Measurements from ENCODE around the gene TAF12.
"Not testable (repeated sequence)": the region's sequence is repeated elsewhere in the genome, so short reads cannot be mapped to it uniquely, and the experiment has no call there.

TAF12 gene, protein sequence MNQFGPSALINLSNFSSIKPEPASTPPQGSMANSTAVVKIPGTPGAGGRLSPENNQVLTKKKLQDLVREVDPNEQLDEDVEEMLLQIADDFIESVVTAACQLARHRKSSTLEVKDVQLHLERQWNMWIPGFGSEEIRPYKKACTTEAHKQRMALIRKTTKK

DNA sequence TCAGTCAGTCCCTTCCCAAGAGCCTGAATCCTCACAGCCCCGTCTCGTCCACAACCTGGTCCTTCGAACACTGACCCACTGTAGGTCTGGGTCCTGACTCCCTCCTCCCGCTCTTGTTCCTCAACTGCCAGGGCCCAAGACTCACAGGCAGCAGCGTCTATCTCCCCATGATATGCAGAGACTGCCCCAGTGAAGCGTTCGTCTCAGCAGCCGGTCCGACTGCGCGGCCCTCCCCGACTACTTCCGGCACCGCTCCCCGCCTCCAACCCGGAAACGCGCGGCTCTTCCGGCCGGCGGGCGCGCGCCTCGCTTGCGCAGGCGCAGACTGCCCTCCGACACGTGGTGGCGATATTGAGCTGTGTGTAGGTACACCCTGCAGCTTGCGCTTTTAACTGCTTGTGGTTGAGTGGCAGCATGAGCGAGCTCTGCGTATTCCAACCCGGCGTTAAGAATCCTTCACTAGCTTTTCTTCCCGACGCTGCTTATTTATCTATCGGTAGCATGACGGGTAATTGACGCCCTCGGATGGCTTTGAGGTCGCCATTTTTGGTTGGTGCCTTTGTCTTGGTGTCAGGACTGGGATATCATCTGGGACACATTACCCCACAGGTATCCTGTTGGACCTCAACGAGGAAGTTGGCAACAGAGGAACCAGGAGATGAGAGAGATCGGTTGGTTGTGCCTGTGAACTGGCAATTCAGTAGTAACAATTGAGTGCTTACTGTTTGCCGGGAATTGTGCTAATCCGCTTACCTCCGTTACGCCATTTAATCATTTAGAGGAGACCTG, at the start of gene TAF12:
TSS of gene TAF12 (minus strand) at position 221 of the 789 bp plus-strand sequence. CDS start 20,986 bp downstream, outside the sequence.
- peak; percentile 72 to 85 (median 84) for DNase-seq

DNA sequence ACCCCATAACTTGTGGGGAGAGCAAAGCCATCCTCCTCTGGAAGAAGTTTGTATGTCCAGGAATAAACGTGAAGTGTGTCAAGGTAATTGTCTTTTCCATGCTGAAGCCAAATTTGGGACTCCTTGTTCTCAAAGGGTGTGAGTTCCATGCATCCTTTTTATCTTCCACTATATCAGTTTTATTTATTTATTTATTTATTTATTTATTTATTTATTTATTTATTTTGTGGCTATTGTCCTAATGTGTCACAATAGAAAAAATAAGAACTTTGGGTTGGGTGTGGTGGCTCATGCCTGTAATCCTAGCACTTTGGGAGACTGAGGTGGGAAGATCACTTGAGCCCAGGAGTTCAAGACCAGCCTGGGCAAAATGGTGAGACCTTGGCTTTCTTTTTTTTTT, 48.8 kb upstream of the TAF12 start:
- not testable (repeated sequence) for DNase-seq

DNA sequence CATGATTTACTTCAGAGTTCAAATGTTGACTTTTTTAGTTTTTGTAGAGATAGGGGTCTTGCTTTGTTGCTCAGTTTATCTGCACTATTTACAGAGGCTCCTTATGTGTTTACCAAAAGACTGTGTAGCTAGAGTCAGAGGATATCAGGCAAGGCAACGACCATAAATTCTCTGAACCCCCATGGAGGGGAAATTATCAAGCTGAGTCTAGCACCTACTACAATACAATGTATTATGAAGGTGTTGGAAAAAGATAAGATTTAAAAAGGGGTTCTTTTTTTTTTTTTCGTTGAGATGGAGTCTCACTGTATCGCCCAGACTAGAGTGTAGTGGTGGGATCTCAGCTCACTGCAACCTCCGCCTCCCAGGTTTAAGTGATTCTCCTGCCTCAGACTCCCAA, 42.1 kb upstream of the TAF12 start:
- DNase-seq: no peak

DNA sequence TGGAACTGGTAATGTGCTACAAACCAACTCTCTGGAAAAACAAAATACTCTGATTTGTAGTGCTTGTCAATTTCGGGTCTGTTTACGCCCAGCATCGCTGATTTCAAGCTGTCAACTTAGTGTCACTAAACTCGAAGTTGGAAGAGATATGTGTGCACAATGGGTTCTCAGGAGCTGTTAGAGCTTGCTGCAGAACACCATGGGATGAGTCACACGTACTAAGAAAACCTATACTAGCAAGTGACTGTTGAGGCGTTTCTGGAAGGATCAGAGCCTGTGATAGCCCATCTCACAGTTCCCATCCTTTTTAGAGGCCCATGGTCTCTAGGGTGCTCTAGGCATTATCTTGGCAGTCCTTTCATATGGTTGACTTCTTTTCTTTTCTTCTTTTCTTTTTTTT, 40.0 kb upstream of the TAF12 start:
- no peak for DNase-seq

DNA sequence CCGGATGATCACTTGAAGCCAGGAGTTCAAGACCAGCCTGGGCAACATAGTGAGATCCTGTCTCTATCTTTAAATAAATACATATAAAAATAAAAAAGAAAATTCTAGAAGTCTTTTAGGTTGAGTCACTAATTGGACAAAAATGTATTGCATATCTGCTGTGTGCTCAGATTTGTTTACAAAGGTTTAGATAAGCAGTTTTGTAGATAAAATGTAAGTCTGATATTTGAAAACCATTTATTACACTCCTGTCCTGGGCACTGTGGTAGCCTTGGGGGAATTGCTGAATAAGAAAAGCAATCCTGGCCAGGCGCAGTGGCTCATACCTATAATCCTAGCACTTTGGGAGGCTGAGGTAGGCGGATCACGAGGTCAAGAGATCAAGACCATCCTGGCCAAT, 37.3 kb upstream of the TAF12 start:
- DNase-seq: no peak

DNA sequence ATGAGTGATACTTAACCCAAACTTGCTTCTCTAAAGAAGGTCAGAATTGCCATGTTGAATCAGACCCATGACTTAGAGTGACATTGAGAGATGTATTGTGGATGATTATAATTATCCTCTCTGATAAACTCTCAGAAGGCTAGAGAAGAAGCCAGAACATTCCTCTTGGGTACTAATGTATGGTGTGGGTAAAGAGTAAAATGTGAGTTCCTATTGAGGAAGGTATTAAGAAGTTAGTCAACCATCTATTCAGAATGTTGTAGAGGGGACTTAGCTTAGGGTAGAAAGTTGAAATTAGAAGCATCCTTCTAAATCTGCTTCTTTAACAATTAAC, 33.0 kb upstream of the TAF12 start:
- no peak for DNase-seq

DNA sequence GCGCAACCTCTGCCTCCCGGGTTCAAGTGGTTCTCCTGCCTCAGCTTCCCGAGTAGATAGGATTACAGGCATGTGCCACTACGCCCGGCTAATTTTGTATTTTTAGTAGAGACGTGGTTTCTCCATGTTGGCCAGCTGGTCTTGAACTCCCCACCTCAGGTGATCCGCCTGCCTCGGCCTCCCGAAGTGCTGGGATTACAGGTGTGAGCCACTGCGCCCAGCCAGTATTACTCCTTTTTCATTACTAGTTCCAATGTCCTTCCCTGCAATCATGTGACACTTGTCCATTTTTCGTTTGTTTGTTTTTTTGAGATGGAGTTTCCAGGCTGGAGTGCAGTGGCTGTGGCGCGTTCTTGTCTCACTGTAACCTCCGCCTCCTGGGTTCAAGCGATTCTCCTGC, 30.1 kb upstream of the TAF12 start:
- DNase-seq: not testable (repeated sequence)

DNA sequence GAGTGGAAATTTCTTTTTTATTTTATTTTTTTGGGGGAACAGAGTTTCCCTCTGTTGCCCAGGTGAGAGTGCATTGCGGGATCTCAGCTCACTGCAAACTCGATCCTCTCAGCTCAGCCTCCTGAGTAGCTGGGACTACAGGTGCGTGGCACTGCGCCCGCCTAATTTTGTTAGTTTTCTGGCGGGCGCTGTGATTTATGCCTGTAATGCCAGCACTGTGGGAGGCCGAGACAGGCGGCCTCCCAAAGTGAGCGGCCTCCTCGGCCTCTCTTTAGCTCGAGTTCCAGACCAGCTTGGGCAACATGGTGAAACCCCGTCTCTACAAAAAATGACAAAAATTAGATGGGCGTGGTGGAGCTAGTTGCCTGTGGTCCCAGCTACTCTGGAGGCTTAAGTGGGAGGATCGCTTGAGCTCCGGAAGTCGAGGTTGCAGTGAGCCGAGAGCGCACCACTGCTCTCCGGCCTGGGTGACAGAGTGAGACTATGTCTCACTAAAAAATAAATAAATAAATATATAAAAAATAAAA, 28.4 kb upstream of the TAF12 start:
- no peak for DNase-seq

DNA sequence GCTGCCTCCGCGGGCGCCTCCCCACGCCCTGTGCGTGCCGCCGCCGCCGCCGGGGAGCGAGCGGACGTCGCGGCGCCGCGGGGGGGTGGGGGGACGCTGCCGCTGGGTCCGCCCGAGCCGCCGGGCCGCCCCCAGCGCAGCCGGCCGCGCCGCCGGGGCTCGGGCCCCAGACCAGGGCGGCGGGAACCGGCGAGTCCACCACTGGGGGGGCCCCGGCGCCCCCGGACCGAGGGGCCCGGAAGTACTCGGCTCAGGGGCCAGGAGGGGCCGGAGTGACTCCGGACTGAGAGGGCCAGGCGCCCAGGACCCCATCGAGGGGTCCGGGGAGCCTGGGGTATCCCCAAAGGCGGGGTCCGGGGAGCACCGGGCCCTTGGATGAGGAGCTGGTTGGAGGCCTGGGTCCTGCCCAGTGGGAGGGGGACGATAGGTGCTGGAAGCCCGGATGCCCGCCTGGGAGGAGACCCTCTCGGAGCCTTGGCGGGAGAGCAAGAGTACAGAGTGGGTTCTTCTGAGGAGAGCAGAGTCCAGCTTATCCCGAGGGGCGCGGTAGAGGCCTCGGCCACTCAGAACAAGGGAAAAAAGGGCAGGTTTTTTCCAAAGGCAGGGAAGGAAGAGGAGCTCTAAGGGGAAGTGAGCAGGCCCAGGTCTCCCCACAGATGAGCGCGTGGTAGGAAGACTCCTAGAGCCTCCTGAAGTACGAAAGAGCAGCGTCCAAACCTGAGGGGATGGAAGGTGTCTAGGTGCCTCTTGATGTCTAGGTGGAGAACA, 26.3 kb upstream of the TAF12 start:
- peak; percentile 45 to 80 (median 71) for DNase-seq

DNA sequence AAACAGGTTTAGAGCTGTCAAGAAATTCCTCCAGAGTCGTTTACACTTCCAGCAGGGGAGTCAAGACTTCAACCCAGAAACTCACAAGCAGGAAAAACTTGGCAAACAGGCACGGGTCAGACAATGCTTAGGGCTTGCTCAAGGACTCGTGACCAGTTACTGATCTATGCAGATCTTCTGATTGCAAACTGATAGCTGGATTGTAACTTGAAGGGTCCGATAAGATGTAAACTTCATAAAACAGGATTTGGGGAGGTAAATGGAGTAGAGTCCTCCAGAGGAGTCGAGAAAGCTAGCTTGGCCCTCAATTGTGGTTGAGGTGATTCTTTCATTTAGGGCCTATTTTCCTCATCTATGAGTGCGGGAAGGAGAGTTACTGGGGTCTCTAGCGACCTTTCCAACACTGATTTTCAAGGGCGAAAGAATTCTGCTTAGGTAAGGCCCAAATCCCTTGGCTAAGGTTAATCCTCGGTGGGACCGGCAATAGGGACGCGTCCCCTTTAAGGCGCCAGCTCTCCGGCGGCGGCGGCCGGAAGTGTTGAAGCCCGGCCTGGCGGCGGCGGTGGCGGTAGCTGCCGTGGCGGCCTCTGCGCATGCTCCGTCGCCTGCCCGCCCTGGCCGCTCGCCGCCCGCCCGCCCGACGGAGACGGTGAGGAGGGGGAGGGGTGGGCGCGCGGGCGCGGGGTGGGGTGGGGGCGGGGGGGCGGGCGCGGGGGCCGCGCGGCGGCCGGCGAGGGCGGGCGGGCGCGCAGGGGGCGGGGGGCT, 25.5 kb upstream of the TAF12 start, which contains the start of gene GMEB1:
TSS of gene GMEB1 (plus strand) at position 594 of the 765 bp plus-strand sequence. CDS start 14,829 bp downstream, outside the sequence.
- DNase-seq: peak; percentile 70 to 80 (median 76)

DNA sequence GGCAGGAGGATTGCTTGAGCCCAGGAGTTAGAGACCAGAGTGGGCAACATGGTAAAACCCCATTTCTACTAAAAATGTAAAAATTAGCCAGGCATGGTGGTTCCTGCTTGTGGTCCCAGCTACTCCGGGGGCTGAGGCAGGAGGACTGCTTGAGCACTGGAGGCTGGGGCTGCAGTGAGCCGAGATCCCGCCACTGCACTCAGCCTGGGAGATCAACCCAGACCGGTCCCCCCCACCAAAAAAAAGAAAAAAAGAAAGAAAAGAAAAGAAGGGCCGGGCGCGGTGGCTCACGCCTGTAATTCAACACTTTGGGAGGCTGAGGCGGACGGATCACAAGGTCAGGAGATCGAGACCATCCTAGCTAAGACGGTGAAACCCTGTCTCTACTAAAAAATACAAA, 23.9 kb upstream of the TAF12 start:
- DNase-seq: no peak

DNA sequence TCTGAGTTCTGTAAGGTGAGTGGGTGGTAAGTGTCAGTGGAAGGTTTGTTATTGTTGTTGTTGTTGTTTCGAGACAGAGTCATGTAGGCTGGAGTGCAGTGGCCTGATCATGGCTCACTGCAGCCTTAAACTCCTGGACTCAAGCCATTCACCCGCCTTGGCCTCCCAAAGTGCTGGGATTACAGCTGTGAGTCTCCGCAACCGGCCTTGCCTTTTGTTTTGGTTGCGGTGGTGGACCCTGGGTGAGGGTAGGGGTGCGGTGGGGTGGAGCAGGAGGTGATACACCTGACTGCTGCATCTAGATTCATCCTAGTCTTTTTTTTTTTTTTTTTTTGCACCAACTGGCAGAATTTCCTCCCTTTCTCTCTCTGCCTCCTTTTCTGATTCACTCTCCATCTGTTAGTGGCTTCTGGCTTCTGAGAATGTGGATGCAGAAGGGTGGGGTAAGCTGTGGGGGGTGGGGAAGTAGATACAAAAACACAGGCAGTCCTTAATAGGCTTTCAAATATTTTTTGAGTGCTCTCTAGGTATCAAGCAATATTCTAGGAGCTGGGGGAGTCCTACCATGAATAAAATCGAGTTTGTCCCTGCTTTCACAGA, 21.1 kb upstream of the TAF12 start:
- DNase-seq: no peak

DNA sequence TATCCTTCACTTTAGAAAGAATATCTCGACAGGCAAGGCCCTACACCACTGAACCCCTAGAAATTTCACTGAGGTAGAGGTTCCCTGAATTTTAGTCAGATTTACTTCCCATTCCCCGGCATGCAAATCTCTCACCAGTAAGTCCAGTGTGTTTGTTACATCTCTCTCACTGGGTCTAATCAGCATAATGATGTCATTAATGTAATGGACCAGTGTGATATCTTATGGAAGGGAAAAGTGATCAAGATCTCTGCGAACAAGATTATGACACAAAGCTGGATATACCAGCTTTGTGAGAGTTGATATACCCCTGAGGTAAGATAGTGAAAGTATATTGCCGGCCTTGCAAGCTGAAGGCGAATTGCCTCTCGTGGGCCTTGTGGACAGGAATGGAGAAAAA, 13.5 kb upstream of the TAF12 start:
- no peak for DNase-seq

DNA sequence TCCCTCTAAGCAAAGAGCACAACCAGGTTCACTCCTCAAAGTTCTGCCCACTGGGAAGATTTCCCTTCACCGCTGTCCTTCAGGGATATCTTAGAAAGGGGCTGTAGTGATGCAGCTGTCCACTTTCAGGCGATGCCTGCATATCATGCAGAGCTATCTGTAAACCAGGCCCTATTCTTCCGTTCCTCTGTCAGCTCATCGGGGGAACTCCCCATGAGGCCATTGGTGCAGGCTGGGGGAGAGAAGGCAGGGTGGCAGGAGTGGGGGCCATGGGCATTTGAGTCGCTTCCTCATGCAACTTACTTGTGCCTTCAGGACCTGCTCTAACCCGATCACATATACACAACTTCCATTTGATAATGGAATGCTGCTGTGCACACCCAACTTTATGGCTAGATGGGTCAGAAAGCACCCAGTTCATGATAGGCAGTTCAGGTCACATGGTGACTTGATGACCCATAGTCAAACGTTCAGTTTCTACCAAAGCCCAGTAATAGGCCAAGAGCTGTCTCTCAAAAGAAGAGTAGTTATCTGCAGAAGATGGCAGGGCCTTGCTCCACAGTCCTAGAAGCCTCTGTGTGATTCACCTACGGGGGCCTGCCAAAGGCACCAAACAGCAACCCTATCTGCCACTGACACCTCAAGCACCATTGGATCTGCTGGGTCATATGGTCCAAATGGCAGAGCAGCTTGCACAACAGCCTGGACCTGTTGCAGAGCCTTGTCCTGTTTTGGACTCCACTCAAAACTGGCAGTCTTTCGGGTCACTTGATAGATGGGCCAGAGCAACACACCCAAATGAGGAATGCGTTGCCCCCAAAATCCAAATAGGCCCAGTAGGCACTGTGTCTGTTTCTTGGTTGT, 12.8 kb upstream of the TAF12 start:
- DNase-seq: not testable (repeated sequence)

DNA sequence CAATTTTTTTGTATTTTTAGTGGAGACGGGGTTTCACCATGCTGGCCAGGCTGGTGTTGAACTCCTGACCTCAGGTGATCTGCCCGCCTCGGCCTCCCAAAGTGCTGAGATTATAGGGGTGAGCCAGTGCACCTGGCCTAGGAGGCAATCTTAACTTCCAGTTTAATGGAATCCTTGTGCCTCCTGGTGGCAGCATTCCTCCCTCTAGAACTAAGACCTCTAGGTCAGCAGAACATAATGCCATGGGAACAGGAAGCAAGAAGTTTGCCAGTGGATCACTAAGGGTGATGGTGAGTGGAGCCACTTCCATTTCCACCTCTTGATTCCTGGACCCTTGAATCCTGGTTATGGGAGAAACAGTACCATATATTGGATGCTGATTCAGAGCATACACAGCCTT, 11.0 kb upstream of the TAF12 start:
- not testable (repeated sequence) for DNase-seq

DNA sequence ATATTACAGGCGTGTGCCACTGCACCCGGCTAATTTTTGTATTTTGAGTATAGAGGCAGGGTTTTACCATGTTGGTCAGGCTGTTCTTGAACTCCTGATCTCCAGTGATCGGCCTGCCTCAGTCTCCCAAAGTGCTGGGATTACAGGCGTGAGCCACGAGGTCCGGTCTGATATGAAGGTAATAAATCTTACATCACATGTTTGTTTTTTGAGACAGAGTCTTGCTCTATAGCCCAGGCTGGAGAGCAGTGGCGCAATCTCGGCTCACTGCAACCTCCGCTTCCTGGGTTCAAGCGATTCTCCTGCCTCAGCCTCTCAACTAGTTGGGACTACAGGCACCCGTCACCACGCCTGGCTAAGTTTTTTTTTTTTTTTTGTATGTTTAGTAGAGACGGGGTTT, 10.2 kb upstream of the TAF12 start:
- not testable (repeated sequence) for DNase-seq

DNA sequence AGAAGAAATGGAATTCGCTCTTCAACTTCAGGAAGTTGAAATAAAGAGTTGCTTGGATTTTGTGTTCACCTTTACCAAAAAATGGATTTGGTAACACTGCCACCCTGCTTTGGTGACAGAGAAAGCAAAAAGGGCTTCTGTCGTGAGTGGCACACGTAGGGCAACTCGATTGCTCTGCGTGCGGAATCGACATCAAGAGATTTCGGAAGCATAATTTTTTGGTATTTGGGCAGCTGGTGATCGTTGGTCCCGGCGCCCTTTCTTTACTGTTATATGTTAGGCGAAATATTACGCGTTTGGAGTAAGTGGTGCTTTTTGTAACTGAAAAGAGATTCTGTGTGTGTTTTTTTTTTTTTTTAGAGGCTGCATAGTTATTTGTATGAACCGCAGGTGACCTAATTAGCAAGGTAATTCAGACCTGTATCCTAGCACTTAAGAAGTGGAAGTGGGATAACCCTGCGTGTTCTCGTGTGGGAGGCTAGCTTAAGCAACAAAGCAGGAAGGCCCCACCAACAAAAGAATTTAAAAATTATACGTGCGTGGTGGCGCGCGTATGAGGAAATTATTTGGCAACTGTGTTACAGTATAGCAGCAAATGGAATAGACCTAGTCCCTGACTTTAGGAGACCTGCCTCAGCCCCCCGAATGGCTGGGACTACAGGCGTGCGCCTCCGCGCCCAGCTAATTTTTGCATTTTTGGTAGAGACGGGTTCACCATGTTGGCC, 5.8 kb upstream of the TAF12 start, which contains the start of gene RNU11:
TSS of gene RNU11 (plus strand) at position 127 of the 725 bp plus-strand sequence.
- DNase-seq: peak; percentile 63 to 83 (median 73)

DNA sequence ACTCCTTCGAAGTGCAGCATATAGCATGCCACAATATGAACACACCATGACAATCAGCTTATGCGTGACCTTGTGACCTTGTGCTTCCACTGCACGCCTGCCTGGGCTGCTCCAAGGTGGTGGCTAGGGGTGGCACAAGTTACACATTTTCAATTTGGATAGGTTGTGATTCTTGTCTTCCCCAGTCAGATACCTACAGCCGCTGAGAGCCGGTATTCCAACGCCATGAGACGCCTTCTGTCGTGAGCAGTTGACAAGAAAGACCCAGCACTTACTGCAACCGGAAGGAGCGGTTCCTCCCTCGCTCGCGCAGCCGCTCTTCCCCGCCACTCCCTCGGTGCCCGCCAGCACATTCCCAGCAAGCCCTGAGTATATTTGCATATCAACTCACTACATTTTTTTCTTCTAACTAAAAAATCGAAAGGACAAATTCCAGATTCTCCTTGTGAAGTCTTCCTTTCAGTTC, 5.2 kb upstream of the TAF12 start:
- peak; percentile 59 to 77 (median 68) for DNase-seq

DNA sequence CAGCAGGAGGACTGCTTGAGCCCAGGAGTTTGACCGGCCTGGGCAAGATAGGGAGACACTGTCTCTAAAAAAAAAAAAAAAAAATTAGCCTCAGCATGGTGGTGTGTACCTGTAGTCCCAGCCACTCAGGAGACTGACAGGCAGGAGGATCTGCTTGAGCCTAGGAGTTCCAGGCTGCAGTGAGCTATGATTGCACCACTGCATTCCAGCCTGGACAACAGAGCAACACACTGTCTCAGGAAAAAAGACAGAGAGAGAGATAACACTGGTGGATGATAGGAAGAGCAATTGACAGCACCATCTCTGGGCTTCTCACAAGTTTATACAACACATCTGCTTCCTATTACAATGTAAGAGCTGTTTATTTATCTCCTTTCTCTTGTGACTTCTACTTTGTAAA, 3.2 kb upstream of the TAF12 start:
- no peak for DNase-seq

DNA sequence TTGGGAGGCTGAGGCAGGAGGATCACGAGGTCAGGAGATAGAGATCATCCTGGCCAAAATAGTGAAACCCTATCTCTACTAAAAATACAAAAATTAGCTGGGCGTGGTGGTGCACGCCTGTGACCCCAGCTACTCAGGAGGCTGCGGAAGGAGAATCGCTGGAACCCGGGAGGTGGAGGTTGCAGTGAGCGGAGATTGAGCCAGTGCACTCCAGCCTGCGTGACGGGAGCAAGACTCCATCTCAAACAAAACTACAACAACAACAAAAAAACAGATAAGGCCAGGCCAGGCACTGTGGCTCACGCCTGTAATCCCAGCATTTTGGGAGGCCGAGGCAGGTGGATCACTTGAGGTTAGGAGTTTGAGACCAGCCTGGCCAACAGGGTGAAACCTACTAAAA, 2.5 kb upstream of the TAF12 start:
- DNase-seq: not testable (repeated sequence)

Measured in activated CD4-positive, CD25-positive, alpha-beta regulatory T cell (primary cell).